Transverse colon (tissue), 4 donors: ENCODE measurements around the gene RELA.
A peak's percentile ranks its signal among the peaks of the same experiment; 100 is the strongest.

Experiments
- CTCF ChIP-seq, 5 experiments: fragments of 200-600 bp in 3 of 5; fragments of 450-650 bp in 2 of 5; sonication (generic) in 3 of 5; IDR thresholded peaks; 1 replicate in 2 of 5; 2 replicates in 3 of 5; pipeline ENCODE4 v1.5.1; 2016 to 2017; ENCODE audit warnings: antibody characterized with exemption in 5 of 5, inconsistent platforms in 3 of 5, mild to moderate bottlenecking in 2 of 5, moderate library complexity in 1 of 5
- EP300 ChIP-seq: sonication (generic); formaldehyde crosslinking; IDR thresholded peaks from one replicate; pipeline ENCODE4 v1.6.1; 2017; ENCODE audit warnings: antibody characterized with exemption, low read depth
- POLR2A ChIP-seq: fragments of 450-650 bp; IDR thresholded peaks from one replicate; pipeline ENCODE4 v1.6.1; 2016; ENCODE audit warnings: antibody characterized with exemption, mild to moderate bottlenecking, moderate library complexity
- POLR2AphosphoS5 ChIP-seq, 3 donors: sonication (generic); formaldehyde crosslinking; IDR thresholded peaks; one replicate each; pipeline ENCODE4 v1.6.1; 2016; ENCODE audit warnings: antibody characterized with exemption in 3 of 3

- TF ChIP-seq POLR2A (peak; percentile 92), CTCF (IDR thresholded peaks at IDR 0.05) (peak; percentile 96 to 100 (median 99)), POLR2AphosphoS5 (IDR thresholded peaks at IDR 0.05) (peak; percentile 75 to 92 (median 89)), EP300 (peak; percentile 28)
These were observed 49.3 kb upstream of the RELA start, which contains the start of gene KAT5 for GRCh38 chr11:65711785-65712632.
